Keratinocyte (primary cell): Measurements from ENCODE around the gene TRPC3. TPM values are rescaled to one million over a fixed set of nuclear protein-coding genes. Genes with fewer than 3 reads are reported as not detected.

Experiments
- DNase-seq: peaks from one replicate; pipeline ENCODE4 v3.0.0-alpha.2; 2011; ENCODE audit warnings: low read depth, missing footprints, low spot score
- FAIRE-seq: peaks from 2 replicates; lab custom pipeline; 2011; peaks lifted over from hg19 to GRCh38; lab: Jason Lieb, UNC
- H2AFZ ChIP-seq: 2 replicates; pipeline ENCODE4 v1.6.0; 2012; ENCODE audit warnings: low read length, control low read depth, inconsistent platforms; ENCODE audit not compliant: control insufficient read depth
- H3K27ac ChIP-seq: 2 replicates; pipeline ENCODE4 v1.5.1; 2011; ENCODE audit warnings: low read length; ENCODE audit not compliant: control insufficient read depth, insufficient read depth
- H3K27me3 ChIP-seq: 3 replicates; pipeline ENCODE4 v1.6.0; 2011; ENCODE audit warnings: low read length; ENCODE audit not compliant: control insufficient read depth, insufficient read depth; ENCODE audit errors: extremely low read depth
- H3K36me3 ChIP-seq, 2 experiments: 2 replicates in 1 of 2; 3 replicates in 1 of 2; pipeline ENCODE4 v1.5.1; 2011; ENCODE audit warnings: low read length in 2 of 2, mild to moderate bottlenecking in 1 of 2; ENCODE audit not compliant: control insufficient read depth in 2 of 2, insufficient read depth in 2 of 2; ENCODE audit errors: extremely low read depth in 1 of 2
- H3K4me1 ChIP-seq: 3 replicates; pipeline ENCODE4 v1.5.1; 2011; ENCODE audit warnings: low read length; ENCODE audit not compliant: control insufficient read depth, insufficient read depth; ENCODE audit errors: extremely low read depth
- H3K4me2 ChIP-seq: 3 replicates; pipeline ENCODE4 v1.6.0; 2011; ENCODE audit warnings: low read depth, low read length; ENCODE audit not compliant: control insufficient read depth, insufficient read depth; ENCODE audit errors: extremely low read depth
- H3K4me3 ChIP-seq, 3 experiments: fragments of 200-600 bp in 1 of 3; sonication (generic) in 1 of 3; 2 replicates in 2 of 3; 3 replicates in 1 of 3; pipeline ENCODE4 v1.5.1; 2011 to 2016; ENCODE audit warnings: low read length in 3 of 3, mild to moderate bottlenecking in 3 of 3, control low read depth in 2 of 3, inconsistent platforms in 1 of 3, low read depth in 1 of 3, mixed read lengths in 1 of 3, mixed run types in 1 of 3, moderate library complexity in 1 of 3; ENCODE audit not compliant: control insufficient read depth in 2 of 3, insufficient read depth in 2 of 3; ENCODE audit errors: extremely low read depth in 1 of 3
- H3K79me2 ChIP-seq: 2 replicates; pipeline ENCODE4 v1.6.0; 2012; ENCODE audit warnings: low read length; ENCODE audit not compliant: control insufficient read depth, insufficient read depth
- H3K9ac ChIP-seq: 3 replicates; pipeline ENCODE4 v1.6.0; 2011; ENCODE audit warnings: low read length; ENCODE audit not compliant: control insufficient read depth, insufficient read depth; ENCODE audit errors: extremely low read depth
- H3K9me1 ChIP-seq: 3 replicates; pipeline ENCODE4 v1.6.0; 2011; ENCODE audit warnings: low read length; ENCODE audit not compliant: control insufficient read depth, insufficient read depth; ENCODE audit errors: extremely low read depth
- H3K9me3 ChIP-seq: 2 replicates; pipeline ENCODE4 v1.5.1; 2012; ENCODE audit warnings: low read depth, low read length; ENCODE audit not compliant: control insufficient read depth
- H4K20me1 ChIP-seq: 3 replicates; pipeline ENCODE4 v1.6.0; 2011; ENCODE audit warnings: low read length; ENCODE audit not compliant: control insufficient read depth, insufficient read depth; ENCODE audit errors: extremely low read depth
- EZH2 ChIP-seq: IDR thresholded peaks from one replicate; pipeline ENCODE4 v1.6.1; 2012; ENCODE audit warnings: inconsistent platforms, mild to moderate bottlenecking, low read length, moderate library complexity
- dilution Hi-C: fragments of 300-500 bp; cut with MboI; formaldehyde crosslinking; loops from one replicate; pipeline ENCODE4 v1.7.0; 2020; ENCODE audit warnings: low sequenced_read_pairs; ENCODE audit not compliant: extremely low pct_ligation_motif_present
- polyA plus RNA-seq, 5 experiments: library from polyadenylated mRNA; depleted of rRNA in 3 of 5; stranded (reverse) in 3 of 5; stranded (forward) in 1 of 5; unstranded in 1 of 5; fragments of >200 nt; gene quantifications; 1 replicate in 1 of 5; 2 replicates in 3 of 5; 3 replicates in 1 of 5; pipeline versions ENCODE4 v1.2.1 to v1.2.3, GENCODE V29; 2011 to 2012; ENCODE audit warnings: missing spikeins in 2 of 5, low read depth in 1 of 5, low replicate concordance in 1 of 5
- TF ChIP-seq, protein P1 (sequence below), 3 experiments: IDR thresholded peaks in 1 of 3; conservative IDR thresholded peaks in 1 of 3; optimal IDR thresholded peaks in 1 of 3; 2 replicates in 2 of 3; 3 replicates in 1 of 3; pipeline versions ENCODE3 to v1.5.1; 2011; ENCODE audit warnings: low read length in 3 of 3, mild to moderate bottlenecking in 3 of 3, moderate library complexity in 2 of 3, control low read depth in 1 of 3, inconsistent platforms in 1 of 3; ENCODE audit not compliant: insufficient read depth in 2 of 3; ENCODE audit errors: extremely low read depth in 1 of 3

Gene TRPC3
- polyA plus RNA-seq, 1 donor (not counting 4 experiments of a cell fraction or from before 2014, with no cell fraction given), result not detected

DNA sequence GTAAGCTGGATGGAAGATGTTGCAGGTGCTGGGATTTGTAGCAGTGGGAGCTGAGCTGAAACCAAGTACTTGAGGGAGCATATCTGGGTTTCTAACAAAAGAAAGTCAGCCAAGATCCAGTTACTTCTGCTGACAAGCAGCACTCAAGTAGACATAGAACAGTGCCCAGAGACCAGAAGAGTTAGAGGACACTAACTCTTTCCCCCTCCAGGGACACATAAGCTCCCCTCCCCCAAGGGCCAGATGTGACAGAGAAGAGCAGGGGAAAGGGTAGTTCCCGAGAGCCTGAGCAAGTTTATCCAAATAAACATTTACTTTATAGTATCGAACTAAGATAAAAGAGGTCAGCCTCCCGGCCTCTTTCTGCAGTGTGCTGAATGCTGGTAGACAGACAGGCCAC, 12.2 kb downstream of the TRPC3 start:
- H3K9me1 ChIP-seq, result no peaks in the 10 kb centered on the region
- DNase-seq (no peak), FAIRE-seq (no peak)
- no peak overlapping the region for H3K27ac ChIP-seq
- H3K4me1 ChIP-seq, result no peaks in the 10 kb centered on the region
- dilution Hi-C loops, result no loop called here
- no peaks in the 10 kb centered on the region for H3K79me2 ChIP-seq
- no peak overlapping the region for H3K9ac ChIP-seq
- H3K4me3 ChIP-seq, result no peak overlapping the region
- no peaks in the 10 kb centered on the region for H3K9me3 ChIP-seq
- no peaks in the 10 kb centered on the region for H3K27me3 ChIP-seq
- H2AFZ ChIP-seq, result no peak overlapping the region
- no peaks in the 10 kb centered on the region for H4K20me1 ChIP-seq
- H3K4me2 ChIP-seq, result no peak overlapping the region
- TF ChIP-seq, protein P1, sequence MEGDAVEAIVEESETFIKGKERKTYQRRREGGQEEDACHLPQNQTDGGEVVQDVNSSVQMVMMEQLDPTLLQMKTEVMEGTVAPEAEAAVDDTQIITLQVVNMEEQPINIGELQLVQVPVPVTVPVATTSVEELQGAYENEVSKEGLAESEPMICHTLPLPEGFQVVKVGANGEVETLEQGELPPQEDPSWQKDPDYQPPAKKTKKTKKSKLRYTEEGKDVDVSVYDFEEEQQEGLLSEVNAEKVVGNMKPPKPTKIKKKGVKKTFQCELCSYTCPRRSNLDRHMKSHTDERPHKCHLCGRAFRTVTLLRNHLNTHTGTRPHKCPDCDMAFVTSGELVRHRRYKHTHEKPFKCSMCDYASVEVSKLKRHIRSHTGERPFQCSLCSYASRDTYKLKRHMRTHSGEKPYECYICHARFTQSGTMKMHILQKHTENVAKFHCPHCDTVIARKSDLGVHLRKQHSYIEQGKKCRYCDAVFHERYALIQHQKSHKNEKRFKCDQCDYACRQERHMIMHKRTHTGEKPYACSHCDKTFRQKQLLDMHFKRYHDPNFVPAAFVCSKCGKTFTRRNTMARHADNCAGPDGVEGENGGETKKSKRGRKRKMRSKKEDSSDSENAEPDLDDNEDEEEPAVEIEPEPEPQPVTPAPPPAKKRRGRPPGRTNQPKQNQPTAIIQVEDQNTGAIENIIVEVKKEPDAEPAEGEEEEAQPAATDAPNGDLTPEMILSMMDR (optimal IDR thresholded peaks at IDR 0.05 in 1 of 3, IDR thresholded peaks at IDR 0.05 in 1 of 3, conservative IDR thresholded peaks at IDR 0.05 in 1 of 3; ENCODE audit: extremely low read depth in 1 of 3, insufficient read depth in 2 of 3, low read length in 3 of 3), result no peak
- no peak for TF ChIP-seq EZH2
- H3K36me3 ChIP-seq, result no peaks in the 10 kb centered on the region

DNA sequence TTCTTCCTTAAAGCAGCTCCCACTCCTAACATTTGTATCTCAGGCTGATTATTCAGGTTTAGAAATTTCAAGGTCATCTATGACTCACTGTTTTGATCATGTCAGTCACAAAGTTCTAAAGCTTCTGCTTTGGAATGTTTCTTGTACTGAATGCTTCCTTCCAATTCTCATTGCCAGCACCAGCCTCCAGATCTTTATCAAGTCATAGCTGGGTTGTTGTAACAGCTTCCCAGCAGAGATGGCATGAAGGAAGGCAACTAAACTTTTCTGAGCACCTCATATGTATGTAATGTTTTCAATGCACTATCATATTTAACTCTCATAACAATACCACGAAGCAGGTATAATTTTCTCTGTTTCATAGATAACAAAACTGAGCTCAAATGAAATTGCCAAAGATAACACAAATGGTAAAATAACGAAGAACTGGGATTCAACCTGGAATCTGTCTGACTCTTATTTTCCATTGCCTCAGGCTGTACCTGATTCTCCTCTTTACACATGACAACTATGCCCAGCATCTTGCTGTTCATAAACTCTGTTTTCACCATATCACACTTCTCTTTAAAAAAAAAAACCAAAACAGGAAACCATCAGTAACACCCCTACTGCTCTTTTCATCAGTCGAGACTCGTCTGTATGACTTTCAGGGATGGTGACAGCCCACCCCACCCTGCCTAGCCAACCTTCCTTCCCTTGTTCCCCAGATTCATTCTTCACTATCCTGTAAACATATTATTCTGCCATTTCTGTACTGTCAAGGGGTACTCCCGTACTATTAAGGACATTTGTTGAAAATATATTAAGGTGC, 13.4 kb downstream of the TRPC3 start:
- DNase-seq (no peak), FAIRE-seq (no peak)
- Histone ChIP-seq H3K9ac (no peak overlapping the region), H3K4me1 (no peaks in the 10 kb centered on the region), H2AFZ (no peak overlapping the region), H4K20me1 (no peaks in the 10 kb centered on the region), H3K4me2 (no peak overlapping the region), H3K9me1 (no peaks in the 10 kb centered on the region), H3K9me3 (no peaks in the 10 kb centered on the region), H3K27me3 (peaks cover 2% of the 10 kb centered on the region), H3K79me2 (no peaks in the 10 kb centered on the region), H3K36me3 (no peaks in the 10 kb centered on the region), H3K27ac (no peak overlapping the region), H3K4me3 (no peak overlapping the region)
- TF ChIP-seq, protein P1 (optimal IDR thresholded peaks at IDR 0.05 in 1 of 3, IDR thresholded peaks at IDR 0.05 in 1 of 3, conservative IDR thresholded peaks at IDR 0.05 in 1 of 3; ENCODE audit: extremely low read depth in 1 of 3, insufficient read depth in 2 of 3, low read length in 3 of 3), result no peak
- TF ChIP-seq EZH2, result no peak
- dilution Hi-C loops, result no loop called here
